Gastroesophageal sphincter (tissue), 4 donors: ENCODE results near the gene TPST2. TPM values are rescaled to one million over a fixed set of nuclear protein-coding genes. Genes with fewer than 3 reads are reported as not detected.

Source experiments
- ATAC-seq: fragments of 150-250 bp; one replicate; pipeline ENCODE4 v1.9.1; 2016; ENCODE audit warnings: mild to moderate bottlenecking, moderate library complexity
- H3K27ac ChIP-seq, 4 donors: fragments of 200-600 bp; sonication (generic) in 3 of 4; 1 replicate in 3 of 4; 2 replicates in 1 of 4; pipeline ENCODE4 v1.5.1; 2016 to 2019
- H3K27me3 ChIP-seq: fragments of 200-600 bp; sonication (generic); one replicate; pipeline ENCODE4 v1.5.1; 2019
- H3K36me3 ChIP-seq, 2 donors: fragments of 200-600 bp; sonication (generic); one replicate each; pipeline ENCODE4 v1.5.1; 2019; ENCODE audit warnings: control low read depth in 1 of 2
- H3K4me1 ChIP-seq, 3 donors: fragments of 200-600 bp; sonication (generic); 1 replicate in 2 of 3; 2 replicates in 1 of 3; pipeline ENCODE4 v1.5.1; 2016 to 2019; ENCODE audit warnings: control low read depth in 2 of 3
- H3K4me3 ChIP-seq, 2 donors: fragments of 200-600 bp; sonication (generic); one replicate each; pipeline ENCODE4 v1.5.1; 2019; ENCODE audit warnings: mild to moderate bottlenecking in 1 of 2, moderate library complexity in 1 of 2
- H3K9me3 ChIP-seq, 3 donors: fragments of 200-600 bp; sonication (generic); one replicate each; pipeline ENCODE4 v1.5.1; 2017 to 2019; ENCODE audit warnings: control low read depth in 2 of 3
- CTCF ChIP-seq, 4 experiments: fragments of 200-600 bp in 2 of 4; fragments of 450-650 bp in 2 of 4; sonication (generic) in 1 of 4; IDR thresholded peaks; one replicate each; pipeline ENCODE4 v1.5.1; 2017 to 2019; ENCODE audit warnings: antibody characterized with exemption in 4 of 4, mild to moderate bottlenecking in 2 of 4, moderate library complexity in 2 of 4
- EP300 ChIP-seq: sonication (generic); formaldehyde crosslinking; IDR thresholded peaks from one replicate; pipeline ENCODE4 v1.6.1; 2017; ENCODE audit warnings: antibody characterized with exemption, mild to moderate bottlenecking
- POLR2A ChIP-seq, 2 donors: fragments of 450-650 bp; IDR thresholded peaks; one replicate each; pipeline ENCODE4 v1.6.1; 2017; ENCODE audit warnings: antibody characterized with exemption in 2 of 2, mild to moderate bottlenecking in 2 of 2, moderate library complexity in 1 of 2
- POLR2AphosphoS5 ChIP-seq: sonication (generic); formaldehyde crosslinking; IDR thresholded peaks from one replicate; pipeline ENCODE4 v1.6.1; 2017; ENCODE audit warnings: antibody characterized with exemption
- WGBS, 2 donors: methylation state at CpG; one replicate each; pipeline ENCODE4 v1.1.5; 2018; ENCODE audit warnings: low coverage in 1 of 2; 5-methylcytosine and 5-hydroxymethylcytosine counted together
- total RNA-seq, 4 donors: library from RNA; depleted of rRNA; stranded (reverse); fragments of >200 nt; gene quantifications; one replicate each; pipeline ENCODE4 v1.1.0, GENCODE V29; 2016

TPST2 gene
- total RNA-seq, 4 donors from 2014 or later: 16.8 to 27.7 (median 21.0) TPM

DNA sequence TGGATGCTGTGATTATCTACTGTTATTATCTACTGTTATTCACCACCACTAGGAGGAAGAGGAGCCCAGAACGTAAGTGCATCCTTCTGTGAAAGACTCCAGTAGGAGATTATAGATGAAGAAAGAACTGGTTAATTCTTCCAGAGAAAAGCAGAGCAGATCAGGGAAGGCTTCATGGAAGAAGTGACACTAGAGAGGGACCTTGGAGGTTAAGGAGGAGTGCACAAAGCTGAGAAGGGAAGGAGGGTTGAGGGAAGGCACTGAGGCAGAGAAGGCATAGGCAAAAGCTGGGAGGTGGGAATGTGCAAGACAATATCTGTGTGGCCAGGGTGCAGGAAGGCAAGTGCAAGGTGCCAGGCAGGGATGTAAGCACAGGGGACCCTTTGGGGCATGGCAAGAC lies 14.4 kb upstream of the TPST2 start:
- 38 to 71% methylated on average over 1 of the region's 1 CpG for WGBS, 2 donors
- Histone ChIP-seq H3K4me3 (no peak overlapping the region), H3K4me1 (no peaks in the 10 kb centered on the region), H3K9me3 (no peaks in the 10 kb centered on the region), H3K27me3 (peaks cover 9% of the 10 kb centered on the region), H3K36me3 (no peaks in the 10 kb centered on the region), H3K27ac (no peak overlapping the region)
- ATAC-seq: no peak
- TF ChIP-seq CTCF (IDR thresholded peaks at IDR 0.05) (no peak), EP300 (no peak), POLR2AphosphoS5 (no peak), POLR2A (IDR thresholded peaks at IDR 0.05) (no peak)

- no peak for TF ChIP-seq EP300
- no peak for TF ChIP-seq CTCF (IDR thresholded peaks at IDR 0.05)
- no peak for TF ChIP-seq POLR2A (IDR thresholded peaks at IDR 0.05)
- no peak for TF ChIP-seq POLR2AphosphoS5
- no peaks in the 10 kb centered on the region for H3K4me1 ChIP-seq
These were observed 12.2 kb upstream of the TPST2 start for GRCh38 chr22:26602127-26602526.

GRCh38 chr22:26601726-26602125 lies 11.8 kb upstream of the TPST2 start:
- WGBS, 2 donors: 70% methylated on average over 6 of the region's 12 CpGs; no CpG with 5 or more reads in 1 of the 2 donors
- H3K36me3 ChIP-seq: no peaks in the 10 kb centered on the region
- no peak overlapping the region for H3K27ac ChIP-seq
- peaks cover 30% of the 10 kb centered on the region for H3K27me3 ChIP-seq
- H3K9me3 ChIP-seq: no peaks in the 10 kb centered on the region
- no peak for ATAC-seq
- H3K4me1 ChIP-seq: no peaks in the 10 kb centered on the region
- TF ChIP-seq POLR2AphosphoS5: no peak
- TF ChIP-seq CTCF (IDR thresholded peaks at IDR 0.05): no peak
- no peak overlapping the region for H3K4me3 ChIP-seq

More at GRCh38 chr22:26602127-26602526, 12.2 kb upstream of the TPST2 start:
- Histone ChIP-seq H3K36me3 (no peaks in the 10 kb centered on the region), H3K9me3 (no peaks in the 10 kb centered on the region), H3K4me3 (no peak overlapping the region), H3K27me3 (peaks cover 30% of the 10 kb centered on the region), H3K27ac (no peak overlapping the region)
- 70% methylated on average over 4 of the region's 4 CpGs; no CpG with 5 or more reads in 1 of the 2 donors for WGBS, 2 donors
- no peak for ATAC-seq

GRCh38 chr22:26599505-26599904 lies 9.6 kb upstream of the TPST2 start:
- 88 to 89% methylated on average over 5 of the region's 11 CpGs for WGBS, 2 donors
- TF ChIP-seq POLR2AphosphoS5 (no peak), EP300 (no peak), POLR2A (IDR thresholded peaks at IDR 0.05) (no peak), CTCF (IDR thresholded peaks at IDR 0.05) (no peak)
- H3K4me1 ChIP-seq: no peaks in the 10 kb centered on the region
- H3K4me3 ChIP-seq: no peak overlapping the region
- H3K9me3 ChIP-seq: no peaks in the 10 kb centered on the region
- no peak for ATAC-seq
- no peaks in the 10 kb centered on the region for H3K36me3 ChIP-seq
- H3K27ac ChIP-seq: no peak overlapping the region
- H3K27me3 ChIP-seq: peaks cover 33% of the 10 kb centered on the region

GRCh38 chr22:26597480-26597879 lies 7.5 kb upstream of the TPST2 start:
- Histone ChIP-seq H3K36me3 (no peaks in the 10 kb centered on the region), H3K9me3 (no peaks in the 10 kb centered on the region), H3K27ac (no peak overlapping the region), H3K4me3 (no peak overlapping the region), H3K27me3 (peaks cover 37% of the 10 kb centered on the region), H3K4me1 (no peaks in the 10 kb centered on the region)
- TF ChIP-seq POLR2AphosphoS5: no peak
- TF ChIP-seq EP300: no peak
- TF ChIP-seq CTCF (IDR thresholded peaks at IDR 0.05): no peak
- TF ChIP-seq POLR2A (IDR thresholded peaks at IDR 0.05): no peak
- WGBS, 2 donors: 68 to 86% methylated on average over 3 to 4 of the region's 4 CpGs
- ATAC-seq: no peak
